Endothelial cell of umbilical vein (primary cell): Measurements from ENCODE around the gene SLC25A1. TPM values are rescaled to one million over a fixed set of nuclear protein-coding genes. Genes with fewer than 3 reads are reported as not detected.

Experiments
- BruUV-seq: library from RNA; stranded (reverse); fragments of 400-500 nt; replicated peaks from 2 replicates; lab custom pipeline; 2021; lab: Mats Ljungman, UMichigan
- CTCF ChIA-PET: fragments of 300-600, 350-600 bp; sonication (Branson Sonifier 250); formaldehyde crosslinking; loops from one replicate; lab custom pipeline; 2021; ENCODE audit warnings: antibody characterized with exemption, inconsistent platforms; lab: Charles Lee
- POLR2A ChIA-PET: fragments of 300-600, 350-600 bp; sonication (Branson Sonifier 250); formaldehyde crosslinking; loops from one replicate; lab custom pipeline; 2021; ENCODE audit warnings: antibody characterized with exemption, inconsistent platforms; lab: Charles Lee
- DNase-seq: peaks from one replicate; pipeline ENCODE4 v3.0.0-alpha.2; 2011; ENCODE audit warnings: low read depth, low spot score
- FAIRE-seq: peaks from 2 replicates; lab custom pipeline; 2011; peaks lifted over from hg19 to GRCh38; lab: Jason Lieb, UNC
- H2AFZ ChIP-seq: 2 replicates; pipeline ENCODE4 v1.6.0; 2012; ENCODE audit warnings: low read depth, low read length, control low read depth, inconsistent platforms
- H3K27ac ChIP-seq: 2 replicates; pipeline ENCODE4 v1.5.1; 2011; ENCODE audit warnings: low read depth, mild to moderate bottlenecking, control low read depth, low read length, moderate library complexity; ENCODE audit not compliant: insufficient read depth
- H3K27me3 ChIP-seq, 2 experiments: 2 replicates each; pipeline versions ENCODE4 v1.6.0 to v1.6.1; 2011; ENCODE audit warnings: low read length in 2 of 2, mixed read lengths in 1 of 2; ENCODE audit not compliant: control insufficient read depth in 2 of 2, insufficient read depth in 2 of 2
- H3K36me3 ChIP-seq, 2 experiments: 2 replicates in 1 of 2; 3 replicates in 1 of 2; pipeline ENCODE4 v1.5.1; 2011; ENCODE audit warnings: low read length in 2 of 2, mild to moderate bottlenecking in 1 of 2, moderate library complexity in 1 of 2; ENCODE audit not compliant: control insufficient read depth in 2 of 2, insufficient read depth in 2 of 2; ENCODE audit errors: extremely low read depth in 1 of 2
- H3K4me1 ChIP-seq: 3 replicates; pipeline ENCODE4 v1.5.1; 2011; ENCODE audit warnings: mild to moderate bottlenecking, low read length; ENCODE audit not compliant: control insufficient read depth, insufficient read depth; ENCODE audit errors: extremely low read depth
- H3K4me2 ChIP-seq: 2 replicates; pipeline ENCODE4 v1.6.1; 2011; ENCODE audit warnings: low read length, control low read depth, mixed read lengths; ENCODE audit not compliant: insufficient read depth
- H3K4me3 ChIP-seq, 3 experiments: fragments of 200-600 bp in 1 of 3; sonication (generic), shearing (Covaris generic) in 1 of 3; replicated peaks in 1 of 3; 2 replicates each; pipeline ENCODE4 v1.5.1; 2011 to 2016; ENCODE audit warnings: control low read depth in 3 of 3, low read length in 3 of 3, mild to moderate bottlenecking in 2 of 3, inconsistent platforms in 1 of 3, low read depth in 1 of 3, moderate library complexity in 1 of 3; ENCODE audit not compliant: insufficient read depth in 1 of 3
- H3K79me2 ChIP-seq: 2 replicates; pipeline ENCODE4 v1.6.0; 2012; ENCODE audit warnings: low read length, inconsistent platforms; ENCODE audit not compliant: control insufficient read depth, insufficient read depth
- H3K9ac ChIP-seq: replicated peaks from 2 replicates; pipeline ENCODE3; 2011; ENCODE audit warnings: low read length, control low read depth; ENCODE audit not compliant: insufficient read depth; ENCODE audit errors: extremely low read depth
- H3K9me1 ChIP-seq: replicated peaks from 3 replicates; pipeline ENCODE4 v1.6.0; 2011; ENCODE audit warnings: mild to moderate bottlenecking, low read length; ENCODE audit not compliant: control insufficient read depth, insufficient read depth; ENCODE audit errors: extremely low read depth
- H3K9me3 ChIP-seq: replicated peaks from 2 replicates; pipeline ENCODE4 v1.5.1; 2012; ENCODE audit warnings: low read length, inconsistent platforms; ENCODE audit not compliant: control insufficient read depth, insufficient read depth
- H4K20me1 ChIP-seq: replicated peaks from 2 replicates; pipeline ENCODE3; 2011; ENCODE audit warnings: mild to moderate bottlenecking, low read length; ENCODE audit not compliant: control insufficient read depth, insufficient read depth; ENCODE audit errors: extremely low read depth
- CTCF ChIP-seq, 2 donors: IDR thresholded peaks; 1 replicate in 1 of 2; 2 replicates in 1 of 2; pipeline ENCODE4 v1.5.1; 2011; ENCODE audit warnings: low read length in 2 of 2, mild to moderate bottlenecking in 2 of 2, moderate library complexity in 2 of 2, control low read depth in 1 of 2, inconsistent platforms in 1 of 2, low read depth in 1 of 2; ENCODE audit not compliant: insufficient read depth in 1 of 2; ENCODE audit errors: extremely low read depth in 1 of 2
- EZH2 ChIP-seq: IDR thresholded peaks from 2 replicates; pipeline ENCODE4 v1.6.1; 2012; ENCODE audit warnings: borderline replicate concordance, low read depth, mild to moderate bottlenecking, moderate library complexity, low read length, inconsistent platforms; ENCODE audit not compliant: severe bottlenecking
- FOS ChIP-seq: IDR thresholded peaks from 2 replicates; pipeline ENCODE4 v1.6.1; 2011; ENCODE audit warnings: mild to moderate bottlenecking, low read length, moderate library complexity, borderline replicate concordance; ENCODE audit not compliant: insufficient read depth
- GATA2 ChIP-seq: IDR thresholded peaks from 2 replicates; pipeline ENCODE4 v1.7.0; 2011; ENCODE audit warnings: low read depth, mild to moderate bottlenecking, moderate library complexity, mixed read lengths, low read length; ENCODE audit not compliant: insufficient read length, insufficient read depth
- JUN ChIP-seq: IDR thresholded peaks from 2 replicates; pipeline ENCODE4 v1.6.1; 2011; ENCODE audit warnings: borderline replicate concordance, low read depth; ENCODE audit not compliant: insufficient read length, insufficient read depth
- MAX ChIP-seq: IDR thresholded peaks from 2 replicates; pipeline ENCODE4 v1.6.1; 2011; ENCODE audit not compliant: insufficient read depth, insufficient read length
- MYC ChIP-seq: IDR thresholded peaks from one replicate; pipeline ENCODE4 v1.6.1; 2011; ENCODE audit warnings: mild to moderate bottlenecking, low read depth, low read length
- POLR2A ChIP-seq: IDR thresholded peaks from 2 replicates; pipeline ENCODE4 v1.6.1; 2012; ENCODE audit warnings: low read depth, mild to moderate bottlenecking, control low read depth, low read length
- POLR2AphosphoS5 ChIP-seq: IDR thresholded peaks from 2 replicates; pipeline ENCODE4 v1.6.1; 2012; ENCODE audit warnings: low read depth, mild to moderate bottlenecking, control low read depth, low read length, moderate library complexity; ENCODE audit not compliant: insufficient read depth
- dilution Hi-C: fragments of 300-500 bp; cut with MboI; formaldehyde crosslinking; loops from one replicate; pipeline ENCODE4 v1.15.0; 2019; ENCODE audit warnings: low sequenced_read_pairs; ENCODE audit not compliant: extremely low pct_ligation_motif_present
- intact Hi-C: fragments of 100-400 bp; cut with micrococcal nuclease; formaldehyde crosslinking; loops from one replicate; pipeline ENCODE4 v1.10.0; 2022
- polyA plus RNA-seq, 4 experiments: library from polyadenylated mRNA; depleted of rRNA in 3 of 4; stranded (reverse) in 3 of 4; unstranded in 1 of 4; fragments of >200 nt; gene quantifications; 2 replicates each; pipeline versions ENCODE4 v1.2.1 to v1.2.3, GENCODE V29; 2011 to 2012; ENCODE audit warnings: missing spikeins in 1 of 4
- total RNA-seq: library from RNA; stranded (reverse); gene quantifications from 2 replicates; pipeline ENCODE4 v1.2.3, GENCODE V29; 2021

The SLC25A1 gene
- total and polyA plus RNA-seq, 2 donors (not counting 3 experiments of a cell fraction or from before 2014, with no cell fraction given): 80.0 to 94.5 TPM

- Histone ChIP-seq H3K4me1 (no peaks in the 10 kb centered on the region), H3K27ac (no peak overlapping the region), H3K4me2 (no peak overlapping the region), H3K79me2 (no peaks in the 10 kb centered on the region), H3K9me3 (no peaks in the 10 kb centered on the region), H3K4me3 (no peak overlapping the region), H4K20me1 (no peaks in the 10 kb centered on the region), H3K9me1 (no peaks in the 10 kb centered on the region), H3K36me3 (peaks cover 0 to 7% of the 10 kb centered on the region in 2 experiments), H3K9ac (no peak overlapping the region), H2AFZ (no peak overlapping the region), H3K27me3 (no peaks in the 10 kb centered on the region)
- no TSS peak for BruUV-seq
- no peak for DNase-seq
- CTCF ChIA-PET: interaction anchor here (0.9 kb wide), 1 partner anchor 10 kb away, joined by 3 read pairs; no protein-coding TSS in a partner anchor
- POLR2A ChIA-PET: no interaction called here
- FAIRE-seq: no peak
- dilution Hi-C loops: no loop called here
- intact Hi-C loops: no loop called here
- TF ChIP-seq CTCF (IDR thresholded peaks at IDR 0.05; ENCODE audit: extremely low read depth in 1 of 2, insufficient read depth in 1 of 2, low read depth in 1 of 2, low read length in 2 of 2) (no peak), EZH2 (no peak), JUN (no peak), MAX (no peak), FOS (no peak), GATA2 (no peak), MYC (no peak), POLR2AphosphoS5 (no peak), POLR2A (no peak)
Observed at GRCh38 chr22:19213442-19214077, 35.0 kb upstream of the SLC25A1 start.
